Thymus (tissue), 11 donors: Measurements from ENCODE around the gene AJAP1. TPM values are rescaled to one million over a fixed set of nuclear protein-coding genes. Genes with fewer than 3 reads are reported as not detected.
A peak's percentile ranks its signal among the peaks of the same experiment; 100 is the strongest.

Experiments
- DNase-seq, 9 donors: peaks; one replicate each; pipeline ENCODE4 v3.0.0-alpha.2; 2013; ENCODE audit warnings: low spot score in 9 of 9, low read depth in 6 of 9, missing footprints in 1 of 9
- H3K27ac ChIP-seq, 2 donors: one replicate each; pipeline ENCODE4 v1.5.1; 2013; ENCODE audit warnings: control low read depth in 1 of 2, low read depth in 1 of 2, low read length in 1 of 2, mild to moderate bottlenecking in 1 of 2, moderate library complexity in 1 of 2
- H3K27me3 ChIP-seq, 2 donors: one replicate each; pipeline ENCODE4 v1.5.1; 2013; ENCODE audit warnings: low read length in 1 of 2; ENCODE audit not compliant: control insufficient read depth in 2 of 2, insufficient read depth in 1 of 2
- H3K36me3 ChIP-seq, 2 donors: one replicate each; pipeline ENCODE4 v1.5.1; 2013; ENCODE audit warnings: low read length in 1 of 2, mild to moderate bottlenecking in 1 of 2, moderate library complexity in 1 of 2; ENCODE audit not compliant: control insufficient read depth in 2 of 2, insufficient read depth in 2 of 2
- H3K4me1 ChIP-seq, 2 donors: one replicate each; pipeline ENCODE4 v1.5.1; 2013; ENCODE audit warnings: low read length in 2 of 2; ENCODE audit not compliant: control insufficient read depth in 2 of 2, insufficient read depth in 2 of 2
- H3K4me3 ChIP-seq, 2 donors: one replicate each; pipeline ENCODE4 v1.5.1; 2013; ENCODE audit warnings: low read length in 2 of 2, control low read depth in 1 of 2, mild to moderate bottlenecking in 1 of 2
- H3K9me3 ChIP-seq, 2 donors: one replicate each; pipeline ENCODE4 v1.5.1; 2013; ENCODE audit warnings: low read length in 1 of 2, mild to moderate bottlenecking in 1 of 2; ENCODE audit not compliant: control insufficient read depth in 2 of 2, insufficient read depth in 1 of 2
- WGBS: extraction: QIAGEN DNeasy Blood & Tissue Kit; methylation state at CpG from one replicate; pipeline ENCODE4 v1.1.7; 2013; 5-methylcytosine and 5-hydroxymethylcytosine counted together
- polyA plus RNA-seq: library from polyadenylated mRNA; stranded (reverse); fragments of 200-250 nt; gene quantifications from one replicate; pipeline ENCODE4 v1.2.3, GENCODE V29; 2013
- total RNA-seq: library from RNA; stranded (reverse); fragments of 120-200 nt; gene quantifications from one replicate; pipeline ENCODE4 v1.2.4, GENCODE V29; 2013
- donor health status: healthy.

Gene AJAP1
- total and polyA plus RNA-seq, 2 donors = 0.09 to 0.16 TPM

DNA sequence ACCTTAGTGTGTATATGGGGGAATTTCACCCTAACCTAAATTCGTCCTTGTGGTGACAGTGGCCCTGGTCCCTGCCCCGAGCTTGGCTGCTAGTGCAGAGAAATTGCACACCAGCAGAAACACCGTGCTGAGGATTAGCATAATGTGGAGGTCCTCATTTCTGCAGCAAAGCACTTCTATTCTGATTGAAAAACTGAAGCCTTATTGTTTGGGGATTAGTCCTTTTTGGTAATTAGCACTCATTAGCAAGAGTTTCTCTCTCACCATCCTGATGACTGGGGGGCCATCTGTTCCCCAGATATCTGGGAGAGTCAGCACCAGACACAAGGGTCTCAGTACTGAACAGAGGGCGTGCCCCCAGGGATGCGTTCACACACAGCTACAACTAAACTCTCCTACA lies 55.2 kb downstream of the AJAP1 start:
- Histone ChIP-seq H3K27me3 (peaks cover 8 to 17% of the 10 kb centered on the region in 2 donors), H3K4me1 (no peaks in the 10 kb centered on the region), H3K27ac (no peak overlapping the region), H3K36me3 (no peaks in the 10 kb centered on the region), H3K4me3 (no peak overlapping the region), H3K9me3 (no peaks in the 10 kb centered on the region)
- no peak for DNase-seq
- WGBS = 90% methylated on average over 5 of the region's 5 CpGs

DNA sequence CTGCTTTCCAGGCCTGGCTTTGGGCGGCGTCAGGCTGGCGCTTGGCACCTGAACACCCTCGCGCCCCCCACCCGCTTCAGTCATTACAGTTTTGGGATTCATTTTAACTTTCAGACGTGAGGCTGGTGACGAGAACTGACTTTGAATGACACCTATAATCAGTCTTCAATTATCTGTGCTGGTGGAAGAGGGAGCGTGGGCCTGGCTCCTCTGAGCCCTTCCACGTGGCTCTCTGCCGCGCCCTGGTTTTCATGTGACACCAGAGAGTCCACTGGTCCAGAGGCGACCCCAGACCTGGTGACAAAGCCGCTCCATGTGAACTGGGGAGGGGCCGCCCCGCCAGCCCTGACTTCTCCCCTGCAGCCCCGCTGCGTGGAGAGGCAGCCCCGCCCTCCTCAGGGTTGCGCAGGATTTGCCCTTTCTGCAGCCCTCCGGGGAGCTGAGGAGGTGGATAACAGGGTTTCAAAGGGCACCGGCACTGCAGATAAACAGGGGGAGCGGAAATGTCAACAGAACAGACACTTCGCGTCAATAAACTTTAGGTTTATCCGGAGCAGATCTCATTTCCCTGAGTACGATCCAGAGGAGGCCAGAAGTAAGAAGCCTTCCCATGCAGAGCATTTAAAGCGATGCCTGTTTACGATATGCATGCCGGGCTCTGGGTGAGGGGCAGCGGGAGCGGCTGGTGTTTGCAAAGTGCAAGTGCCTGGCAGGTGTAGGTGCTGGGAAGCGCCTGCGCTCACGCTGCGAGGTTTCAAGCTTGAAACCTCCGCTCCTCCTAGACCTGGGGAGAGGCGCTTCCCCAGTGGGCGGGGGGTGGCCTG lies 56.4 kb downstream of the AJAP1 start:
- H3K9me3 ChIP-seq = peaks cover 1 to 5% of the 10 kb centered on the region in 2 donors
- H3K36me3 ChIP-seq = no peaks in the 10 kb centered on the region
- no peak overlapping the region for H3K27ac ChIP-seq
- DNase-seq = no peak
- H3K4me1 ChIP-seq = no peaks in the 10 kb centered on the region
- peak overlapping the region in 1 of 2 donors; percentile 26 for H3K4me3 ChIP-seq
- WGBS = 26% methylated on average over 39 of the region's 39 CpGs
- H3K27me3 ChIP-seq = peaks cover 8 to 17% of the 10 kb centered on the region in 2 donors

DNA sequence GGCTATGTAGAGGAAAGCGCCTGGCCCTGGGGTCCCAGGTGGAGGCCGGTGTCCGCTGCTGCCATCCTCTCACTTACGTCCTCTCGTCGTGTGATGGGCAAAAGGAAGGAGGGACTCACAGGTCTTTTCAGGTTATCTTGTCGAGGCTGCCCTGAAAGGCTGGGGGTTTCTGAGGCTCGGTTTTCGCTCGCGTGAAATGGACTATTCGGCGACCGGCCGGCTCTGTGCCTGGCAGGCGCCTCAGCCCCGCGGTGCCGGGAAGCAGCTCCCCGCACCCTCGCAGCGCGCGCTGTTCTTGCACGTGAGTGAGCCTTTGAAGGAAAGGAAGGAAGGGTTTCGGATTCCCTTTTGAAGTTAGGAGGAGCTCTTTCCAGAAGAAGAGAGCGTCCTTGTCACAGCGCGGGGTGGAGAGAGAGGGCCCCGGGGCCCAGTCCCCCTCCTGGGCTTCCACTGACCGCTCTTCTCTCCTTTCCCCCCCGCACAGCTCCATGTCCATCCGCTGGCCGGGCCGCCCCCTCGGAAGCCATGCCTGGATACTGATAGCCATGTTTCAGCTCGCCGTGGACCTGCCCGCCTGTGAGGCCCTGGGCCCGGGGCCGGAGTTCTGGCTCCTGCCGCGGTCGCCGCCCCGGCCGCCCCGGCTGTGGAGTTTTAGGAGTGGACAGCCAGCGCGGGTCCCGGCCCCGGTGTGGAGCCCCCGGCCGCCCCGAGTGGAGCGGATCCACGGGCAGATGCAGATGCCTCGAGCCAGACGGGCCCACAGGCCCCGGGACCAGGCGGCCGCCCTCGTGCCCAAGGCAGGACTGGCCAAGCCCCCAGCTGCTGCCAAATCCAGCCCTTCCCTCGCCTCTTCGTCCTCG lies 57.2 kb downstream of the AJAP1 start:
- DNase-seq = no peak

DNA sequence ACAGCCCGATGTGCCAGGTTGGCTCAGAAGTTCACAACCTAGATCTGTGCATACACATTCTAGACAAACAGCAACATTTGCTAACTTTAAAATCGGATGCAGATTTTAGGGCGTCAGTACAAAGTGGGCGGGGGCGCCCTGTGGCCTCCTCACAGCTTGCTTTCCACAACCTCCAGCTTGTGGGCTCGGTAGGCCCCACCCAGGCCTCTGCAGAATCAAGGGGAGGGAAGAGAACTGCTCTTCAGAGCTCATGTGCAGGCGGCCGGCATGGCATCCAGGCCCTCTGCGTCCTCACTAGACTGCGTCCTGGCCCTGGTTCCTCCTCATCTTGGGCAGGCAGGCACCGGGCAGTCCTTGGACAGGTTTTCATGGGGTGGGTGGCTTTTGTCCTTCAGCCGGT lies 59.3 kb downstream of the AJAP1 start:
- Histone ChIP-seq H3K27me3 (peaks cover 8 to 17% of the 10 kb centered on the region in 2 donors), H3K4me3 (no peak overlapping the region), H3K9me3 (peaks cover 1 to 5% of the 10 kb centered on the region in 2 donors), H3K36me3 (no peaks in the 10 kb centered on the region), H3K4me1 (no peaks in the 10 kb centered on the region), H3K27ac (no peak overlapping the region)
- DNase-seq = no peak
- WGBS = 89% methylated on average over 12 of the region's 12 CpGs

More for the DNA sequence above, 57.2 kb downstream of the AJAP1 start:
- Histone ChIP-seq H3K36me3 (no peaks in the 10 kb centered on the region), H3K27ac (no peak overlapping the region), H3K4me3 (peak overlapping the region in 1 of 2 donors; percentile 26), H3K4me1 (no peaks in the 10 kb centered on the region), H3K9me3 (peaks cover 1 to 5% of the 10 kb centered on the region in 2 donors), H3K27me3 (peaks cover 8 to 17% of the 10 kb centered on the region in 2 donors)
- WGBS = 54% methylated on average over 66 of the region's 66 CpGs

DNA sequence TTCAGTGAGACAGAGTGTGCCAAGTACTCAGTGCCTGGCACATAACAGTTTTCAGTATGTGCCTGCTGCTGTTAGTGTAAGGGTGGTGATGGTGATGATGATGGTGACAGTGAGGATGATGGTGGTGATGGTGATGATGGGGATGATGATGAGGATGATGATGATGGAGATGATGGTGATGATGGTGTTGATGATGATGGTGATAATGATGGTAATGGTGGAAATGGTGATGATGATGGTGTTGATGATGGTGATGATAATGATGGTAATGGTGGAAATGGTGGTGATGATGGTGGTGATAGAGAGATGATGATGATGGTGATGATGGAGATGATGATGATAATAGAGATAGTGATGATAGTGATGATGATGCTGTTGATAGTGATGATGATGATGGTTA lies 62.0 kb downstream of the AJAP1 start:
- Histone ChIP-seq H3K36me3 (no peaks in the 10 kb centered on the region), H3K27ac (no peak overlapping the region), H3K4me3 (no peak overlapping the region), H3K4me1 (no peaks in the 10 kb centered on the region), H3K27me3 (peaks cover 4 to 6% of the 10 kb centered on the region in 2 donors), H3K9me3 (peaks cover 1 to 5% of the 10 kb centered on the region in 2 donors)
- DNase-seq = no peak

DNA sequence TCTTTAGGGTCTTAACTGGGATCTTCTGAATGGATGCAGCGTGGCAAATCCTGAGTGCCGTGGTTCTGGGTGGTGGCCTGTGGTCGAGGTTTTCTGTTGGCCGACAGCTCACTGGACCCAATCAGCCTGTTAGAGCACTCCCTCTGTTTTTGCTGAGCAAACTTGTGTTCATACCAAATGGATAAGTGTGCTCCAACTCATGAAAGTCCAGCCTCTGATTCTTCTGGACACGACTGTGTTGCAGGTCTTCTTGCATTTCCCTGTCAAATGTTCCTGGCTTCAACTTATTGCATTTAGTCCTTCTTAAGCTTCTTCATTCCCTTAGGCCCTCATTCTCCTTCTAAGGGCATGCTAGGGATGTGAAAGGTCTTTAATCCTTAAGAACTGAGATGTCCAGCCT lies 63.7 kb downstream of the AJAP1 start:
- peaks cover 1 to 5% of the 10 kb centered on the region in 2 donors for H3K9me3 ChIP-seq
- no peaks in the 10 kb centered on the region for H3K4me1 ChIP-seq
- H3K27me3 ChIP-seq = no peaks in the 10 kb centered on the region
- no peak overlapping the region for H3K27ac ChIP-seq
- DNase-seq = no peak
- H3K36me3 ChIP-seq = no peaks in the 10 kb centered on the region
- 90% methylated on average over 5 of the region's 5 CpGs for WGBS
- no peak overlapping the region for H3K4me3 ChIP-seq

DNA sequence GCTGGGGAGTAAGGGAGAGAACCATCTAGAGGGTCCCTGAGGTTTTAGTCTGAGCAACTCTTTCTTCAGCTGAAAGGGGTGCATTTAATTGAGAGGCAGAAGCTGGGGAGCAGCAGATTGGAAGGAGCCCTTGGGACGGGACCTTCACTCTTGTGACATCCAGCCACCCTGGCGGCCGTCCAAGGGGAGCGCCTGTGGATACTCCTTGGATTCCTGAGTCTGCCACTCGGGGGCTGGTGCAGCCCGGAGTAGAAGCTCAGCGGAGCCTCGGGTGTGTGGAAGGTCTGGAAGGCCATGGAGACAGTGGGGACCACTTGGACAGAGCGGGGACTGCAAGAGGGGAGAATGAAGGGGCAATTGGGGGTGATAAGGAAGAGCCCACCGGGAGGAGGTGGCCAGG lies 68.7 kb downstream of the AJAP1 start:
- no peaks in the 10 kb centered on the region for H3K9me3 ChIP-seq
- WGBS = 87% methylated on average over 10 of the region's 10 CpGs
- DNase-seq = no peak
- no peaks in the 10 kb centered on the region for H3K36me3 ChIP-seq
- H3K4me1 ChIP-seq = no peaks in the 10 kb centered on the region
- H3K27me3 ChIP-seq = no peaks in the 10 kb centered on the region
- H3K27ac ChIP-seq = no peak overlapping the region
- no peak overlapping the region for H3K4me3 ChIP-seq

DNA sequence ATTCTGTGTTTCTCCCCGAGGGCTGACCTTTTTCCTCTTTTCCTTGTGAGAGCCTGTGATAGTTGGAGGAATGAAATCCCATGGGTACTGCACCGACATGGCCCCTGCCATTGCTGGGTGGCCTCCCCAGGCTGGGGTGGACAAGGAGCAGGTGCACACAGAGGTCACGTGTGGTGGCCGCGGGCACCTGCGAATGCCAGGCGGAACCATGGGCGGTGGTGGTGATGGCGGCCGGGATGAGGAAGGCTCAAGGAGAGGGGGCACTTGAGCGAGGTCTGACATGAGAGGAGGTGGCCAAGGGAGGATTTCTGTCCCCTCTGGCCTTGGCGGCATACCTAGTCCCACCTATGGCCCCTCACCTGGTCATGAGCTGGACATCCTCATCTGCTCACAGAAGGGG lies 69.6 kb downstream of the AJAP1 start:
- Histone ChIP-seq H3K27ac (no peak overlapping the region), H3K4me3 (no peak overlapping the region), H3K9me3 (no peaks in the 10 kb centered on the region), H3K27me3 (no peaks in the 10 kb centered on the region), H3K36me3 (no peaks in the 10 kb centered on the region), H3K4me1 (no peaks in the 10 kb centered on the region)
- 96% methylated on average over 12 of the region's 12 CpGs for WGBS
- no peak for DNase-seq

DNA sequence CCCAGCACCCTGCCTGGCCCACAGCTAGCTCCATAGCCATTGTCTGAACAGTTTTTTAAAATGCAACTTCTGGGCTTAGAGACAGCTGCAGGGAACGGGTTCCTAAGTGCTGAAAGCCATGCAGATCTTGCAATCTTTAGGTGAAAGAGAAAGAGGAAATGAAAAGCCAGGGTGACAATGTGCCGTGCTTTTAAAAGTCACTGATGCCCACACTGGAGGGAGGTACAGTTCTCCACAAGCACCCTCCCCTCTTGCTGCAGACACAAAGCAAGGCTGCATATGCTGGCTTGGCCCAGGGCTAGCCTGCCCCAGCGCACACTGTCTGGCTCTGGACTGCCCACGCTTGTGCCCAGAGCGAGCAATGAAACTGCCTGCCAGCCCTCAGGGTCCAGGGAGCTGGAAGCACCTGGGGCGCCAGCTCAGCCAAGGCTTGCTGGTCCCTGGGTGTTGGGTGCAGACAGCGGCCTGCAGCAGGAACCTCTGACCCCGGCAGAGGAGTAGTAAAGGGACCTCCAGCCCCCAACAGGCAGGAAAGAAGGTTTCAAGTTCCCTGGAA lies 70.4 kb downstream of the AJAP1 start:
- Histone ChIP-seq H3K27me3 (no peaks in the 10 kb centered on the region), H3K4me3 (no peak overlapping the region), H3K4me1 (no peaks in the 10 kb centered on the region), H3K36me3 (no peaks in the 10 kb centered on the region), H3K27ac (no peak overlapping the region), H3K9me3 (no peaks in the 10 kb centered on the region)
- WGBS = 77% methylated on average over 8 of the region's 8 CpGs
- DNase-seq = no peak
